ENCODE results near the gene ANGPTL3.
A peak's percentile ranks its signal among the peaks of the same experiment; 100 is the strongest.
"Not testable (repeated sequence)": the region's sequence is repeated elsewhere in the genome, so short reads cannot be mapped to it uniquely, and the experiment has no call there.

The ANGPTL3 gene, protein sequence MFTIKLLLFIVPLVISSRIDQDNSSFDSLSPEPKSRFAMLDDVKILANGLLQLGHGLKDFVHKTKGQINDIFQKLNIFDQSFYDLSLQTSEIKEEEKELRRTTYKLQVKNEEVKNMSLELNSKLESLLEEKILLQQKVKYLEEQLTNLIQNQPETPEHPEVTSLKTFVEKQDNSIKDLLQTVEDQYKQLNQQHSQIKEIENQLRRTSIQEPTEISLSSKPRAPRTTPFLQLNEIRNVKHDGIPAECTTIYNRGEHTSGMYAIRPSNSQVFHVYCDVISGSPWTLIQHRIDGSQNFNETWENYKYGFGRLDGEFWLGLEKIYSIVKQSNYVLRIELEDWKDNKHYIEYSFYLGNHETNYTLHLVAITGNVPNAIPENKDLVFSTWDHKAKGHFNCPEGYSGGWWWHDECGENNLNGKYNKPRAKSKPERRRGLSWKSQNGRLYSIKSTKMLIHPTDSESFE
- 0 to 0.08 (median 0) reads per million in 18 experiments for total RNA-seq

DNA sequence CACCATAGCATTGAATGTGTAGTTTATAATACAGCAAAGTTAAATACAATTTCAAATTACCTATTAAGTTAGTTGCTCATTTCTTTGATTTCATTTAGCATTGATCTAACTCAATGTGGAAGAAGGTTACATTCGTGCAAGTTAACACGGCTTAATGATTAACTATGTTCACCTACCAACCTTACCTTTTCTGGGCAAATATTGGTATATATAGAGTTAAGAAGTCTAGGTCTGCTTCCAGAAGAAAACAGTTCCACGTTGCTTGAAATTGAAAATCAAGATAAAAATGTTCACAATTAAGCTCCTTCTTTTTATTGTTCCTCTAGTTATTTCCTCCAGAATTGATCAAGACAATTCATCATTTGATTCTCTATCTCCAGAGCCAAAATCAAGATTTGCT is at the start of gene ANGPTL3:
Gene ANGPTL3, plus strand, starts transcription at position 240 of the 400 bp plus-strand sequence. Its CDS starts 47 bp downstream, at position 287.
- DNase-seq = no peak

DNA sequence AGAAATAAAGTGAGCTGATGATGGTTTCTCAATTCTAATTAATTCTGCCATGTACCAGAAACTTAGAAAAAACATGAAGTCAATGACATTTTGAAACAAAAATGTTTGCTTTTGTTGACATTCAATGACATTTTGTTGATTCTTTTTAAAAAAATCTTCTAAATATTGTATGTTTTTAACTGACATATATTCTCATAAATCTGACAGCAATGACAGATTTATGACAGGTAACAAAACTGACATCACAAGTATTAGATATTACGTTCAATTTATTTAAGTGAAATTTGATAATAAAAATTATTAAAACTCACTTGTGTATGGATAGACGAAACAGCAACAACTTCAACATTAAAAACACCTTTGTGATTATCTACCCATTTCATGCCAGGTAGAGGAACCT is 36.0 kb upstream of the ANGPTL3 start:
- DNase-seq = no peak

DNA sequence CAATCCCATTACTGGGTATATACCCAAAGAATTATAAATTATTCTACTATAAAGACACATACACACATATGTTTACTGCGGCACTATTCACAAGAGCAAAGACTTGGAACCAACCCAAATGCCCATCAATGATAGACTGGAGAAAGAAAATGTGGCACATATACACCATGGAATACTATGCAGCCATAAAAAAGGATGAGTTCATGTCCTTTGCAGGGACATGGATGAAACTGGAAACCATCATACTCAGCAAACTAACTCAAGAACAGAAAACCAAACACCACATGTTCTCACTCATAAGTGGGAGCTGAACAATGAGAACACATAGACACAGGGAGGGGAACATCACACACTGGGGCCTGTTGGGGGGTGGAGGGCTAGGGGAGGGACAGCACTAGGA is 30.1 kb upstream of the ANGPTL3 start:
- not testable (repeated sequence) for DNase-seq

DNA sequence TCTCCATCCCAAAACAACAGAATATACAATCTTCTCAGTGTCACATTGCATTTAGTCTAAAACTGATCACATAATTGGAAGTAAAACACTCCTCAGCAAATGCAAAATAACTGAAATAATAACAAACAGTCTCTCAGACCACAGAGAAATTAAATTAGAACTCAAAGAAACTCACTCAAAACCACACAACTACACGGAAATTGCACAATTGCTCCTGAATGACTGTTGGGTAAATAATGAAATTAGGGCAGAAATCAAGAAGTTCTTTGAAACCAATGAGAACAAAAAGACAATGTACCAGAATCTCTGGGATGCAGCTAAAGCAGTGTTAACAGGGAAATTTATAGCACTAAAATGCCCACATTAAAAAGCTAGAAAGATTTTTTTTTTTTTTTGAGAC is 29.4 kb upstream of the ANGPTL3 start:
- peak in 1 of 2 donors; percentile 58 for DNase-seq

DNA sequence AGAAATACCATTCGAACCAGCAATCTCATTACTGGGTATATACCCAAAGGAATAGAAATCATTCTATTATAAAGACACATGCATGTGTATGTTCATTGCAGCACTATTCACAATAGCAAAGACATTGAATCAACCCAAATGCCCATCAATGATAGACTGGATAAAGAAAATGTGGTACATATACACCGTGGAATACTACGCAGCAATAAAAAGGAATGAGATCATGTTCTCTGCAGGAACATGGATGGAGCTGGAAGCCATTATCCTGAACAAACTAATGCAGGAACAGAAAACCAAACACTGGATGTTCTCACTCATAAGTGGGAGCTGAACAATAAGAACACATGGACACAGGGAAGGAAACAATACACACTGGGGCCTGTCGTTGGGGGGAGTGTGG is 25.8 kb upstream of the ANGPTL3 start:
- not testable (repeated sequence) for DNase-seq

DNA sequence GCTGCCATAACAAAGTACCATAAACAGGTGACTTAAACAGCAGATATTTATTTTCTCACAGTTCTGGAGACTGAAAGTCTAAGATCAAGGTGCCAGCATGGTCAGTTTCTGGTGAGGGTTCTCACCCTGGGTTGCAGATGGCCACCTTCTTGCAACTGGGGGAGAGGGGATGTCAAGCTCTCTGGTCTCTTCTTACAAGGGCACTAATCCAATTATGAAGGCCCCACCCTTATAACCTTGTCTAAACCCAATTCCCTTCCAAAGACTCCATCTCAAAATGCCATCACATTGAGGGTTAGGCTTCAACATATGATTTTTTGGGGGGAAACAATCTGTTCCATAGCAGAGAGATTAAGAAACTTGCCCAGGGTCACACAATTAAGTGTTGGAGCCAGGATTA is 24.8 kb upstream of the ANGPTL3 start:
- DNase-seq = no peak

DNA sequence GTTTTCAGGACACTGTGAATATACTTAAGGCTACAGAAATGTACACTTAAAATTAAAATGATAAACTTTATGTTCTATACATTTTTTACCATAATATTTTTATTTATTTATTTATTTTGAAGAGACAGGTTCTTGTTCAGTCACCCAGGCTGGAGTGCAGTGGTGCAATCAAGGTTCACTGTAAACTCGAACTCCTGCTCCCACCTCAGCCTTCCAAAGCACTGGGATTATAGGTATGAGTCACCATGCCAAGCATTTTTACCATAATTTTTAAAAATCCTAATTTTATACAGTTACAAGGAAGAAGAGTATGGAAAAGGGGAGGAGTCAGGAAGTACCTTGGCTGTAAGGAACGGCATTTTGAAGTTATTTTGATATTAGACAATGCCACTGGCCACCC is 23.6 kb upstream of the ANGPTL3 start:
- DNase-seq = no peak

DNA sequence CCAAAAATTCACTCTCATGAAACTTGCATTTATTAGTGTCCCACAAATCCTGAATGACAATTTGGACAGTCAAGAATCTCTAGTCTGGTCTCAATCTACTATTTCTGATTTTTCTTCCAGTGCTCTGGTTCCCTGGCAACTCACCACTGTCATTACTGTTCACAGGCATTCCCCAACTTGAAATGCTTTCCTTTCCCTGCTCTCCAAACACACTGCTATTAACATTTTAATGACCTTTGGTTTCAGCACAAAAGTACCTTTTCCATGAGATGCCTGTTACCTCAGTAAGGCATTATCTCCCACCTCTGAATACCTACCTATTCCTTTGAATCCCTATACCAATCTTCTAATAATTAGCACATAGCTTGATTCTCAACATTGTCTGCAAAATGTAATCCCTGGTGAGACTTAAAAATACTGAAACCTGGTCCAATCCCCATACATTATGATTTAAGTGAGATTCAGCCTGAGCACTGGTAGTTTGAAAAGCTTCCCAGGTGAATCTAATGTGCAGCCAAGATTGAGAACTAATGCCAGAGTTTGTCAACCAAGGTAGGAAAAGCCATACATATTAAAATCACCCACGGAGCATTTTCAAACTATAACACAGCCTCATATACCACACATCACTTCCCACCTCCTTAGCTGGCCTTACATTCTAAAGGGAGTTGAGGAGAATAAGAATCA is 11.7 kb upstream of the ANGPTL3 start:
- DNase-seq = no peak

DNA sequence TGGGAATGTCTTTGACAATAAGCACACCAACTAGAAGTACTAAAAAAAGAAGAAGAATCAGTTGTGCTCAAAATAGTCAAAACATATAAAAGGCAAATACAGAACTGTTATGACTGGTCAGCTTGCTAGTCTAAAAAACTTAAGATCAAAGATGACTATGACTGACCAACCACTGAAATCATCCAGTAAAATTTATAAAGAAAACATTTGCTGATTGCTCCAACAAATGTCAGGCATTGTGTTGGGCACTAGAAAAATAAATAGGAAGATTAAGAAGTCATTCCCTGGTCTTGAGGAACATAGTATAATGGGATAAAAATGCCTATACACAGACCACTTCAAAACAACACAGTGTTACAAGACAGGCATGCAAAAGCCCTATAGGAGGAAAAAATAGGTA is 9.3 kb upstream of the ANGPTL3 start:
- DNase-seq = no peak

DNA sequence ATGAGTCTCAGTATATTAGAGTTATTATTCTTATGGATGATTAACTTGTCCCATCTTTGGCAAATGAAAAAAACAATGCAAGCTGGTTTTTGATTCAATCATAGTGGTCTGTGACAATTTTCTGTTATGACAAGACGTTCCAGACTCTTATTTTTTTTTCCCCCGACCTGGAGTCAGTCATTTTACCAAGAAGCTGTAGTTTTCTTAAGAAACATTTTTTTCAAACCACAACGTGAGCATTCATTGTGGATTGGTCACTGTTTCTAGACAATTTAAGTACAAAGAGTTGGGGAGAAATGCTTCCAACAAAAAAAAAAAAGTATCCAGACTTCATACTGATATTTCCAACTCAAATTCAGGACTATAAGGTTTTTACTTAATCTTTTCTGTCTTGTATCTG is 8.0 kb upstream of the ANGPTL3 start:
- no peak for DNase-seq

DNA sequence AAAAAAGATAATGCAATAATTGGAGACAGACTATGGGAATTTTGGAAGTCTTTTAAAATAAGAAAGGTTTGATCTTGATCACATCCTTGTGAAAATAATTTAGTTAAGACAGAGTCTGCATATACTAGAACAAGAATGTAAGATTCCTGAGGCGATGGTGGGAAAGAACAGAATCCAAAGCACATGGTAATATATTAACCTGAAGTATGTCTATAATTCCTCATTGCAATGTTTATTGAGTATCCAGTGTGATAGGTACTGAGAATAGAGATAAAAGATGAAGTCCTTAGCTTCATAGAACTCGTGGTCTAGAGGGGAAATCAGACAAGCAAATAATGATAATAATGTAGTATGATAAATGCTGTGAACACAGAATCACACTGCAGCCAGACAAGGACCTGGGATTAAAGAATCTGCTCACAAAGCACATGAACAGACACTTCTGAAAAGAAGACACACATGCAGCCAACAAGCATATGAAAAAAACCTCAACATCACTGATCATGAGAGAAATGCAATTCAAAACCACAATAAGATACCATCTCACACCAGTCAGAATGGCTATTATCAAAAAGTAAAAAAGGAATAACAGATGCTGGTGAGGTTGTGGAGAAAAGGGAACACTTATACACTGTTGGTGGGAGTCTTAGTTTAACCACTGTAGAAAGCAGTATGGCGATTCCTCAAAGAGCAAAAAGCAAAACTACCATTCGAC is 6.9 kb upstream of the ANGPTL3 start:
- DNase-seq = no peak

DNA sequence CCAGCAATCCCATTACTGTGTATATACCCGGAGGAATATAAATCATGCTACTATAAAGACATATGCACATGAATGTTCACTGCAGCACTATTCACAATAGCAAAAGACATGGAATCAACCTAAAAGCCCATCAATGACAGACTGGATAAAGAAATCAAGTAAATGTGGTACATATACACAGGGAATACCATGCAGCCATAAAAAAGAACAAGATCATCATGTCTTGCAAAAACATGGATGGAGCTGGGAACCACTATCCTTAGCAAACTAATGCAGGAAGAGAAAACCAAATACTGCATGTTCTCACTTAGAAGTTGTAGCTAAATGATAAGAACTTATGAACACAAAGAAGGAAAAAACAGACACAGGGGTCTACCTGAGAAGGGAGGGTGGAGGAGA is 6.4 kb upstream of the ANGPTL3 start:
- DNase-seq = no peak

DNA sequence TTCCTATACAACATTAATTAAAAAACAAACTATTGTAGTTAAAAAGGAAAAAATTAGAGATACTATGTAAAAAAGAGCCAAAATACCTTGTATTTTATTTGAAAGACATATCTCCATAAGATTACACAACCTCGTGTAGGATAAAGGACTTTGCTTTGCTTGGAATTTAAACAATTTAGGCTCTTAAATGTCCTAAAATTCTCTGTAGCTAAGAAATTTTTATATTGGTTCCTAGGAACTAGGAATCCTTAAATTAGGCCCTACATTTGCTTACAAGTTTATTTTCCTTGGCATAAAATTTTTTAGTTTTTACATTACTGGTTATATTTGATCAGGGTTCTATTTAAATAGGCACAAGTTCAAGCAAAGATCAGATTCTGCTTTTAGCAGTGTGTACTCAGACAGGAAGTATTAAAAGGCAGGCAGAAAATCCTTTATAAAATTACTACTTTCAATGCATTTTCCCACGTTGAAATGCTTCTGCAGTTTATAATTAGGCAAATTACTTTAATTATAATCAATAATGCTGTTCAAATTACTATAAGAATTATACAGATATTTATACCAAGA is 3.4 kb upstream of the ANGPTL3 start:
- no peak for DNase-seq

DNA sequence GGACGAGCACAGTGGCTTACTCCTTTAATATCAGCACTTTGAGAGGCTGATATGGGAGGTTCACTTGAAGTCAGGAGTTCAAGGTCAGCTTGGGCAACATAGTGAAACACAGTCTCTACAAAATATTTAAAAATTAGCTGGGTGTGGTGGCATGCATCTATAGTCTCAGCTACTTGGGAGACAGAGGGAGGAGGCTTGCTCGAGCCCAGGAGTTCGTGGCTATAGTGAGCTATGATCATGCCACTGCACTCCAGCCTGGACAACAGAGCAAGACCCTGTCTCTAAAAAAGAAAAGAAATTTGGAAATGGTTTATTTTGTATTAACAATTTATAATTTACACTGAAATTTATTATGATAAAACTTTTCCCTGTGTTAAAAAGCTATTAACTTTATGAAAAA is 1.7 kb upstream of the ANGPTL3 start:
- DNase-seq = no peak

DNA sequence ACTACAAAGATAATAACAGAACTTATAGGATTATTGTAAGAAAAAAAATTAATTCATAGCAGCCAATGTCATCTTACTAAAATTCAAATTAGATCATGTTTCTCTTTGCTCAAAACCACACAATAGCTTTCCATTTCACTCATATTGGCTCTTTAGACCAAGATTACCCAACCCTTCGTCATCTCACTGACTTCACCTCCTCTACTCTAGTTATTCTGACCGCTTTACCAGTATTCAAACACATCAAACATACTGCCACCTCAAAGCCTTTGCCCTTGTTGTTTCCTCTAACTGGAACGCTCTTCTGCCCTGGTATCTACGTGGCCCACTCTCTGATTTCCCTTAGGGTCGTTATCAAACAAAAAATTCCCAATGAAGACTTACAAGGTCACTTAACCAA is 1.7 kb downstream of the ANGPTL3 start:
- DNase-seq = no peak

DNA sequence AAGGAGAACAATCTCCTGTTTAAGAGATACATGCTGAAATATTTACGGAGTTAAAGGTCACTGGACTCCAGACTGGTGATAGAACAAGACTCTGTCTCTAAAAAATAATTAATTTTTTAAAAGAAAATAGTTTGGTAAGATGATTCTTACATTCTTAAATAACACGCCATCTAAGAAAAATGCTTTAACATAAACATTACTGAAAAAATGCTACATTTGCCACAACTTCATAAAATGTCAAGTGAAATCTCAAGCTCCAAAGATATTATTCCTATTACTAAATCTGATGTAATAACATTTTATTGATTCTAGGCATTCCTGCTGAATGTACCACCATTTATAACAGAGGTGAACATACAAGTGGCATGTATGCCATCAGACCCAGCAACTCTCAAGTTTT is 4.1 kb downstream of the ANGPTL3 start:
- no peak for DNase-seq

DNA sequence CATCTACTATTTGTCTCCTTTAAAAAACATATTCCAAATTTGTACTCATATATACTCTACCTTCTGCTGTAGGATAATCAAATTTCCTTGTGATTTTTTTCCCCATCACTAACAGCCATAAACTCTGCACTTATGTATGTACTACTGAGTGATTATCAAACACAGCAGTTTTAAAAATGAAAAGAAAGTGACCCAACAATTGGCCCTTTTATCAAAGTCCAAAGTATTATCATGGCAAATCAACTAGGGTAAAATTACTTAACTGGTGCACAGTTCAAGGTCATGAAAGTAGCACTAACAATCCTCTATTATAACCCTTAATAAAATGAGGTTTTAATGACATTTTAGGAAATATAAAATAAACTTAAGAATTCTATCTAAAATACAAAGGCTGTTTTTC is 11.6 kb downstream of the ANGPTL3 start:
- DNase-seq = no peak

DNA sequence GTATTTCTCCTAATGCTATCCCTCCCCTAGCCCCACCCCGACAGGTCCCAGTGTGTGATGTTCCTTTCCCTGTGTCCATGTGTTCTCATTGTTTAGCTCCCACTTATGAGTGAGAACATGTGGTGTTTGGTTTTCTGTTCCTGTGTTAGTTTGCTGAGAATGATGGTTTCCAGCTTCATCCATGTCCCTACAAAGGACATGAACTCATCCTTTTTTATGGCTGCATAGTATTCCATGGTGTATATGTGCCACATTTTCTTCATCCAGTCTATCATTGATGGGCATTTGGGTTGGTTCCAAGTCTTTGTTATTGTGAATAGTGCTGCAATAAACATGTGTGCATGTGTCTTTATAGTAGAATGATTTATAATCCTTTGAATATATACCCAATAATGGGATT is 13.3 kb downstream of the ANGPTL3 start:
- not testable (repeated sequence) for DNase-seq

DNA sequence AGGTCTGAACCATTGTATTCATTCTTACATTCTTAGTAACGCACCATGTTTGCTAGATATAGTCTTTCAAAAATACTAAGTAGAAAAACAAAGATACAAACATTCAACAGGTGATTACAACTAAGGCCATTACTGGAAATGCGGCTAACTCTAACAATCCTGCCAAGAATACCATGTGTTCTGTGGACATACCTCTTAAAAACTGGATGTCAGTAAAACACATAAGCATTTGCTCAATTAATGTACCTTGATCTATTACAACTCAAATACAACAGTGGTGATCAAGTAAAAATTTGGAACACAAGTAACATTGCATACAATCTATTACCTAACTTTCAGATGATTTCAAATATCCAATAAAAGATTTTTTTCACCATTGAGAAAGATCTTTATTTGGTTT is 15.4 kb downstream of the ANGPTL3 start:
- DNase-seq = no peak

DNA sequence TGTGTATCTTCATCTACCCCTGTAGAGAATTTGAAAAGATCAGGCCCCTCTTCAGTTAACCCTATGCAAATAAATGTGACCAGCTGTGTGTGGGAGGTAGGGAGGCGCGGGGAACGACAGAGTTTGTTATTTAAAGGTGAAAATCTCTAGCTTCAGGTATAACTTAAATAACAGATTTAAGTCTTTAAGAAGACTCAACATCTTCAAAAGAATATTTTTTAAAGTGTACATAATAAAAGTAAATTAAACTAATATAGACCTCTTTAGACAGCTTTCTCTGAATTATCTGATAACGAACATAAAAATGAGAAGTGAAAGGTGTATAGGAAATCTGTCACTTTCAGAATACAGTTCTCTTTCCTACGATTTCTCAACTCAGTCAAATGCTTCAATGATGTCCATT is 16.0 kb downstream of the ANGPTL3 start:
- no peak for DNase-seq

DNA sequence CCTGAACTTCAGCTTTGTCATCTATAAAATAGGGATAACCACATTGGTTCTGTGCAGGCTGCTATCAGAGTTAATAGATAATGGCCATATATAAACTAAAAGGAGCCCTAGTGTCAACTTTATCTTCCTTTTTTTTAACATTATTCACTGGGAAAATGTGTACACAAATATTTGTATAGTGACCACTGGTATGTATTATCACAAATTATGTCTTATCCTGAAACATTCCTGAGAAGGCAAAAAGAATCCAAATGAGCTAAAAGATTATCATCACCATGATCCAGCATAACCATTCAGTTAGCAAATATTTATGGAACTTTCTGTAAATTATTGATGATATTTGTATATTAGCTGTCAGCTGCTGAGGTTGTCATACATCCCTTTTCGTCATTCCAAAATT is 16.6 kb downstream of the ANGPTL3 start:
- no peak for DNase-seq

DNA sequence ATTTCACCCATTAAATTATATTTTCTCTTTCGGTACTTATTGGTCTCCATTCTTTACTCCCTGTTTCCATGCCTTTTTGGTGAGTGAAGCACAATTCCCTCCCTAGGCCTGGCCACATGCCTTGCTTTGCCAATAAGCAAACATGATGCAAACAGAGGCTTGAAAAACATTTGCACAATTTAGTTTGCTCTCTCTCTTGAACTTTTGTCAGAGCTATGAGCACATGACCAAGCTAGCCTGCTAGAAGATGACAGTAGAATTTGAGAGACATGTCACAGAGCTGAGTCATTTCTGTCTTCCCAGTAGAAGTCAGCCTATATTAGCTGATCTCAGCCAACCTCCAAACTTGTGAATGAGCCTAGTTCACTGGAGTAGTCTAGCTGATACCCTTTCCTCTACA is 24.6 kb downstream of the ANGPTL3 start:
- DNase-seq = peak; percentile 92 to 96

DNA sequence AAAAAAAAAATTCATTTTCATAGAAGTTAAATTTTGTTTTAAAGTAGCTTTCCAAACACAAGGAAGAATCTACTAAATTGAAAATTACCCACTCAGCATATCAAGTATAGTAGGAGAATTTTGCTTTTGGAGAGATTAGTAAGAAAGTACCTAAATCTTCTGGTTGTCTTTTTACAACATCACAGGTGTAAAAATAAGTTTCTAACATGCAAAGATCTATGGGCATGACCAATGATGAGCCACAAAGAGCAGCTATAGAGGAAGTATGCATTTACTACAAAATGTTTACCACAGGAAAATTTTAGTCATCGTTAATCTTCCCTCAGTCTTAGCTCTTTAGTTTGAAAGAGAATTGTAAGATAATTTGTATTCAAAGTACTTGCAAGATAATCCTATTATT is 28.1 kb downstream of the ANGPTL3 start:
- peak in 1 of 2 donors; percentile 16 for DNase-seq
